HL-60 (cell line): Measurements from ENCODE around the gene RIN3.

Experiments used
- DNase-seq, 2 experiments: peaks; one replicate each; pipeline ENCODE4 v3.0.0-alpha.2; 2010 to 2020; ENCODE audit warnings: low read depth in 1 of 2, low spot score in 1 of 2
- H3K27ac ChIP-seq: fragments of 250-450 bp; sonication (Bioruptor Pico); replicated peaks from 2 replicates; pipeline ENCODE4 v1.5.1; 2020; ENCODE audit warnings: mild to moderate bottlenecking, moderate library complexity
- H3K27me3 ChIP-seq: fragments of 250-450 bp; sonication (Bioruptor Pico); 2 replicates; pipeline ENCODE4 v1.5.1; 2021; ENCODE audit warnings: mild to moderate bottlenecking, moderate library complexity; ENCODE audit not compliant: insufficient read depth, poor library complexity, severe bottlenecking
- H3K4me3 ChIP-seq: replicated peaks from 2 replicates; pipeline ENCODE4 v1.5.1; 2011; ENCODE audit warnings: mild to moderate bottlenecking, control low read depth, low read length; ENCODE audit not compliant: insufficient read depth
- CTCF ChIP-seq: IDR thresholded peaks from one replicate; pipeline ENCODE4 v1.5.1; 2011; ENCODE audit warnings: low read length, control low read depth, inconsistent platforms; ENCODE audit not compliant: insufficient read depth
- GABPA ChIP-seq: IDR thresholded peaks from 2 replicates; pipeline ENCODE4 v1.6.1; 2012; ENCODE audit warnings: low read depth
- POLR2AphosphoS5 ChIP-seq: IDR thresholded peaks from 2 replicates; pipeline ENCODE4 v1.6.1; 2012; ENCODE audit warnings: low read depth
- SPI1 ChIP-seq: IDR thresholded peaks from 2 replicates; pipeline ENCODE4 v1.6.1; 2012; ENCODE audit warnings: low read depth, mild to moderate bottlenecking, borderline replicate concordance
- TF ChIP-seq, protein P1 (sequence below): IDR thresholded peaks from 2 replicates; pipeline ENCODE4 v1.6.1; 2012; ENCODE audit warnings: low read depth; ENCODE audit not compliant: insufficient replicate concordance

RIN3 gene

DNA sequence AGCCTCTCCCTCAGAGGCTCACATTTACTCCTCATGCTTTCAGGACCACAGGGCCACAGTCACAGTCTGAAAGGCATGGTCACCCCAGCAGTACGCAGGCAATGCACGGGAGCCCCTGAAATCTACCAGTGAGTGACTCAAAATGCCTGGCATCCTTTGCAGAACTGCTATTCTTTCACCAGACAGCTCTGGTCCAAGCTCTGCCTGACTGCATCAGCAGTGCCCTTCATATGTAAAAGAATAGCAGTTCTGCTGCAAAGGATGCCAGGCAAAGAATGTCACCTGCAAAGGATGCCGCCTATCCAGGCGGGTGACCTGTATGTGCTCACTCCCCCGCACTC is 196.4 kb downstream of the RIN3 start:
- H3K27ac ChIP-seq: no peak overlapping the region
- H3K4me3 ChIP-seq: no peak overlapping the region
- no peak for TF ChIP-seq CTCF
- no peak for TF ChIP-seq POLR2AphosphoS5
- TF ChIP-seq GABPA: no peak
- TF ChIP-seq, protein P1, sequence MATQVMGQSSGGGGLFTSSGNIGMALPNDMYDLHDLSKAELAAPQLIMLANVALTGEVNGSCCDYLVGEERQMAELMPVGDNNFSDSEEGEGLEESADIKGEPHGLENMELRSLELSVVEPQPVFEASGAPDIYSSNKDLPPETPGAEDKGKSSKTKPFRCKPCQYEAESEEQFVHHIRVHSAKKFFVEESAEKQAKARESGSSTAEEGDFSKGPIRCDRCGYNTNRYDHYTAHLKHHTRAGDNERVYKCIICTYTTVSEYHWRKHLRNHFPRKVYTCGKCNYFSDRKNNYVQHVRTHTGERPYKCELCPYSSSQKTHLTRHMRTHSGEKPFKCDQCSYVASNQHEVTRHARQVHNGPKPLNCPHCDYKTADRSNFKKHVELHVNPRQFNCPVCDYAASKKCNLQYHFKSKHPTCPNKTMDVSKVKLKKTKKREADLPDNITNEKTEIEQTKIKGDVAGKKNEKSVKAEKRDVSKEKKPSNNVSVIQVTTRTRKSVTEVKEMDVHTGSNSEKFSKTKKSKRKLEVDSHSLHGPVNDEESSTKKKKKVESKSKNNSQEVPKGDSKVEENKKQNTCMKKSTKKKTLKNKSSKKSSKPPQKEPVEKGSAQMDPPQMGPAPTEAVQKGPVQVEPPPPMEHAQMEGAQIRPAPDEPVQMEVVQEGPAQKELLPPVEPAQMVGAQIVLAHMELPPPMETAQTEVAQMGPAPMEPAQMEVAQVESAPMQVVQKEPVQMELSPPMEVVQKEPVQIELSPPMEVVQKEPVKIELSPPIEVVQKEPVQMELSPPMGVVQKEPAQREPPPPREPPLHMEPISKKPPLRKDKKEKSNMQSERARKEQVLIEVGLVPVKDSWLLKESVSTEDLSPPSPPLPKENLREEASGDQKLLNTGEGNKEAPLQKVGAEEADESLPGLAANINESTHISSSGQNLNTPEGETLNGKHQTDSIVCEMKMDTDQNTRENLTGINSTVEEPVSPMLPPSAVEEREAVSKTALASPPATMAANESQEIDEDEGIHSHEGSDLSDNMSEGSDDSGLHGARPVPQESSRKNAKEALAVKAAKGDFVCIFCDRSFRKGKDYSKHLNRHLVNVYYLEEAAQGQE: no peak
- TF ChIP-seq SPI1: no peak
- no peak for DNase-seq
- H3K27me3 ChIP-seq: no peaks in the 10 kb centered on the region

- Histone ChIP-seq H3K27ac (no peak overlapping the region), H3K4me3 (no peak overlapping the region), H3K27me3 (no peaks in the 10 kb centered on the region)
- TF ChIP-seq POLR2AphosphoS5 (no peak), GABPA (no peak), CTCF (no peak), SPI1 (no peak)
- TF ChIP-seq, protein P1: no peak
- no peak for DNase-seq
These were observed 198.5 kb downstream of the RIN3 start for GRCh38 chr14:92711976-92712653.

- H3K27me3 ChIP-seq: no peaks in the 10 kb centered on the region
- no peak overlapping the region for H3K4me3 ChIP-seq
- no peak for TF ChIP-seq SPI1
- TF ChIP-seq, protein P1: no peak
- TF ChIP-seq POLR2AphosphoS5: no peak
- no peak for TF ChIP-seq CTCF
- TF ChIP-seq GABPA: no peak
- no peak for DNase-seq
- H3K27ac ChIP-seq: no peak overlapping the region
These were observed 199.1 kb downstream of the RIN3 start for GRCh38 chr14:92712654-92713051.
